ENCODE results near the gene CUL9.
A peak's percentile ranks its signal among the peaks of the same experiment; 100 is the strongest.

CUL9 gene

DNA sequence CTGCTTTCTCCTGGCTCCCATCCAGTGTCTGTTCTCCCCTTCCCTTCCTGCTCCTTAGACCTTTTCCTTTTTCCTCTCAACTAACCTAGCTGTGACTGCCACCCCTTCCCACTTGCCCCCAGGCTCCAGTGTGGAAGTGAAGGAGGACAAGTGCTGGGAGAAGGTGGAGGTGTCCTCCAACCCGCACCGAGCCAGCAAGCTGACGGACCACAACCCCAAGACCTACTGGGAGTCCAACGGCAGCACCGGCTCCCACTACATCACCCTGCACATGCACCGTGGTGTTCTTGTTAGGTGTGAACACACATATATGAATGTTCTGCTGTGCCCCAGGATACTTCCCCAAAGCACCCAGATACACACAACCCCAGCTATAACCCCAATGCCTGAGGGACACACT, 18.5 kb downstream of the CUL9 start:
- no peak for DNase-seq (ENCODE audit: low read depth)

DNA sequence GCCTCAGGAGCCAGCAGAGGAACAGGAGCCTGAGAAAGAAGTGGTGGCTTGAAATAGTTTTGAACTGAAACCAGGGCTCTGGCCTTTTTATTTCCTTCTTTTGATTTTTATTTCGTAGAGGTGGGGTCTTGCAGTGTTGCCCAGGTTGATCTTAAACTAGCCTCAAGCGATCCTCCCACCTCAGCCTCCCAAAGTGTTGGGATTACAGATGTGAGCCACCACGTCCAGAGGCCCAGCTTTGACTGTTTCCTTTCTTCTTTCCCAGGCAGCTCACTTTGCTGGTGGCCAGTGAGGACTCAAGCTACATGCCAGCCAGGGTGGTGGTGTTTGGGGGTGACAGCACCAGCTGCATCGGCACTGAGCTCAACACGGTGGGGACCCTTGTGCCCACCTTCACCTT, 20.5 kb downstream of the CUL9 start:
- no peak for DNase-seq (ENCODE audit: low read depth)

DNA sequence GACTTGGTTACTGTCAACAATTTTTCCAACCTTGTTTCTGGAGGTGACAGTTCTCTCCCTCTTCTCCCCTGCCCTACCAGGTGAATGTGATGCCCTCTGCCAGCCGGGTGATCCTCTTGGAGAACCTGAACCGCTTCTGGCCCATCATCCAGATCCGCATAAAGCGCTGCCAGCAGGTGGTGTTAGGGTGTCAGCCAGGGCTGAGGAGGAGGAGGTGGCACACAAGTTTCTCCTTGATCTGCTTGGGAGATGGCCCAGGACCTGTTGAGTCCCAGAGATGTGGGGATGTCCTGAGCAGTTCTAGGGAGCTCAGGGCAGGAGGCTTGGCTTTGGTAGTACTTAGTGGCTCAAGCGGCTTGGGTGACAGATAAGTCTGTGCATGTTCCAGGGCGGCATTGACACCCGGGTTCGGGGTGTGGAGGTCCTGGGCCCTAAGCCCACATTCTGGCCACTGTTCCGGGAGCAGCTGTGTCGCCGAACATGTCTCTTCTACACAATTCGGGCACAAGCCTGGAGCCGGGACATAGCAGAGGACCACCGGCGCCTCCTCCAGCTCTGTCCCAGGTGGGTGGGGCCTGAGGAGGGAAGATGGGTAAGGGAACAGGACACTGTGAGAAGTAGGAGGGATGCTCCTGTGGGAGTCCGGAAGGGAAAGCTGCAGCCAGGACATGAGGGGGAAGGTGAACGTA, 21.2 kb downstream of the CUL9 start:
- DNase-seq (ENCODE audit: low read depth): no peak

DNA sequence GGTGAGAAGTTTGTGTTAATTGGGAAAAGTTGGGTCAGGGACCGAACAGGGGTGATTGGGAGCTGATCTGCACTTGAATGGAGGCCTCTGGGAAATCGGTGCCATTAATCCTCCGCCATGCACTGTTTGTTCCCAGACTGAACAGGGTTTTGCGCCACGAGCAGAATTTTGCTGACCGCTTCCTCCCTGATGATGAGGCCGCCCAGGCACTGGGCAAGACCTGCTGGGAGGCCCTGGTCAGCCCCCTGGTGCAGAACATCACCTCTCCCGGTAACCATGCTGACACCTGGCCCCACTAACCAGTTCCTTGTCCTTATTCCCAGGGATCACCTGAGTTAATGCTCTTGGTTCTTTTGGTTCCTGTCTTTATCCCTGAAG, 21.7 kb downstream of the CUL9 start:
- DNase-seq (ENCODE audit: low read depth): no peak

DNA sequence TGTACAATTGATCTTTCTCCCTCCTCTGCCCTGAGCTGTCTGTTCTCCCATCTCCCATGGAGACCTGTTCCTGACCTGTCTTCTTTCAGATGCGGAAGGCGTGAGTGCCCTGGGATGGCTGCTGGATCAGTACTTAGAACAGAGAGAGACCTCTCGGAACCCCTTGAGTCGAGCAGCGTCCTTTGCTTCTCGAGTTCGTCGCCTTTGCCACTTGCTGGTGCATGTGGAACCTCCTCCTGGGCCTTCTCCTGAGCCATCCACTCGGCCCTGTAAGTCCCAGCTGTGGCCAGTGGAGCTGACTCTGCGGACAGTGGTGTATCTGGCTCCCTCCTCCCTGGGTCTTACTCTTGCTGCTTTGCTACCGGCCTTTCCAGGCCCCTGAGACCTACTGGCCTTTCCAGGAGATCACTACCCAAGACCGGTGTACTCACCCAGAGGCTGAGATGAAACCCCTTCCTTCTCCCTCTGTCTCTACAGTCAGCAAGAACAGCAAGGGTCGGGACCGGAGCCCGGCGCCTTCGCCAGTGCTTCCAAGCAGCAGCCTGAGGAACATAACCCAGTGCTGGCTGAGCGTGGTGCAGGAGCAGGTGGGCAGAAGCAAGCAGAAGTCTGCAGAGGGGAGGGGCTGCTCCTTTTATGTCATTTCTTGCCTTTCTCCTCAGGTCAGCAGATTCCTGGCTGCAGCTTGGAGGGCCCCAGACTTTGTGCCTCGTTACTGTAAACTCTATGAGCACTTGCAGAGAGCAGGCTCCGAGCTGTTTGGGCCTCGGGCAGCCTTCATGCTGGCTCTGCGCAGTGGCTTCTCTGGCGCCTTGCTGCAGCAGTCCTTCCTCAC, 22.5 kb downstream of the CUL9 start:
- no peak for DNase-seq (ENCODE audit: low read depth)

DNA sequence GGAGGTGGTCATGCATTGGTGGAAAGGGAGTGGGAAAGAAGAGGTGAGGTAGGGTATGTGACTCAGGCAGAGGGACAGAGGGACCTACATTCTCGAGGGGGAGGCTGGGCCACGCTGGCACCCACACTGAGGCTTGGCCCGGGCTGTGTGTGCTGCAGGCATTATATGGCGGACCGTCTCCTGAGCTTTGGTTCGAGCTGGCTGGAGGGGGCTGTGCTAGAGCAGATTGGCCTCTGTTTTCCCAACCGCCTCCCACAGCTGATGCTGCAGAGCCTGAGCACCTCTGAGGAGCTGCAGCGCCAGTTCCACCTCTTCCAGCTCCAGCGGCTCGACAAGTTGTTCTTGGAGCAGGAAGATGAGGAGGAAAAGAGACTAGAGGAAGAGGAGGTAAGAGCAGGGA, 23.9 kb downstream of the CUL9 start:
- DNase-seq (ENCODE audit: low read depth): no peak

DNA sequence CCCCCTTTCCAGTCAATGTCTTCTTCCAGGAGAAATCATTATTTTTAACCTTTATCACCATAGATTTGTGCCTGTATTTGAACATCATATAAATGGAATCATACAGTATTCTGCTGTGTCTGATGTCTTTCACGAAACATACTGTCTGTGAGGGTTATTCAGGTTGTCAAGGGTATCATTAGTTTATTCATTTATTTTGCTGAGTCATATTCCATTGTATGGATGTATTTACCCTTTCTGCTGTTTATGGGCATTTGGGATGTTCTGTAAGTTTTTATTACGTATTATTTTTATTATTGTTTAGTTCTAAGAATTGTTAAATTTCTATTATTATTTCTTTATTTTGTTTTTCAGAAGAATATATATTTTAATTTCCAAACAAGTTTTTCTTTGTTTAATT, 25.3 kb downstream of the CUL9 start:
- DNase-seq (ENCODE audit: low read depth): no peak

DNA sequence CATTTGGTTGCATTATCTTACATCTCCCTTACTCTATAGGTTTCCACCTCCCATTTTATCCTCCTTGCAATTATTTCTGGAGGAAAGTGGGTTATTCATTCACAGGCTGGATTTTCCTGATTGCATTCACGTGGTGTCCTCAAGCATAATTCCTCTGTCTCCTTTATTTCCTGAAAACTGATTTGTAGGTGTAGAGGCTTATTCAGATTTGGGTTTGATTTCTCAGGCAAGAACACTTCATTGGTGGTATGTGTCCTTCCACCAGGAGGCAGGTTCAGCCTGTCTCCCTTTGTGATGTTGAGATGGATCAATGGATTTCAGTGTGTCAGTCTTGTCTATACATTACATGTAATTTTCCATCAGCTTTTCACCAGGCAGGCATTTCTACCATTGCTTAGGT, 30.0 kb downstream of the CUL9 start:
- no peak for DNase-seq (ENCODE audit: low read depth)

DNA sequence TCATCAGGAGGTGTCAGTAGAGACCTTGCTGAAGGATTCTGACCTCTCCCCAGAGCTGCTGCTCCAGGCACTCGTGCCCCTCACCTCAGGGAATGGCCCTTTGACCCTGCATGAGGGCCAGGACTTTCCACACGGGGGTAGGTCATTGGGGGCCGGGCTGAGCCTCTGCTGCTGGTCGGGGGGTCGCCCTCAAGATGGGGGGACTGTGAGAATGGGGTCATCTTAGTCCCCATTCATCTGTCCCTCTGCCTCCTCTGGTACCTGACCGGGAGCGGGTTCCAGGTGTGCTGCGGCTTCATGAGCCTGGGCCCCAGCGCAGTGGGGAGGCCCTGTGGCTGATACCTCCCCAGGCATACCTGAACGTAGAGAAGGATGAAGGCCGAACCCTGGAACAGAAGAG, 31.4 kb downstream of the CUL9 start:
- no peak for DNase-seq (ENCODE audit: low read depth)

DNA sequence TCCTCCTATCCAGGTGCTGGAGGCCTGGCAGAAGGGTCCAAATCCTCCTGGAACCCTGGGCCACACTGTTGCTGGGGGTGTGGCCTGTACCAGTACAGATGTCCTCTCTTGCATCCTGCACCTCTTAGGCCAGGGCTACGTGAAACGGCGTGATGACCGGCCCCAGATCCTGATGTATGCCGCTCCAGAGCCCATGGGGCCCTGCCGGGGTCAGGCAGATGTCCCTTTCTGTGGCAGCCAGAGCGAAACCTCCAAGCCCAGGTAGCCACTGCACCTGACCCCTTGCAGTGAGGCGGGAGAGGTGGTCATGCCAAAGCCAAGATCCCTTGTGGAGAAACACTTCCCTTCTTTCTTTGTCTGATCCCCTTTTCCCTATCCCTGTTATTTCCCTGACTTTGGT, 33.1 kb downstream of the CUL9 start:
- DNase-seq (ENCODE audit: low read depth): no peak

DNA sequence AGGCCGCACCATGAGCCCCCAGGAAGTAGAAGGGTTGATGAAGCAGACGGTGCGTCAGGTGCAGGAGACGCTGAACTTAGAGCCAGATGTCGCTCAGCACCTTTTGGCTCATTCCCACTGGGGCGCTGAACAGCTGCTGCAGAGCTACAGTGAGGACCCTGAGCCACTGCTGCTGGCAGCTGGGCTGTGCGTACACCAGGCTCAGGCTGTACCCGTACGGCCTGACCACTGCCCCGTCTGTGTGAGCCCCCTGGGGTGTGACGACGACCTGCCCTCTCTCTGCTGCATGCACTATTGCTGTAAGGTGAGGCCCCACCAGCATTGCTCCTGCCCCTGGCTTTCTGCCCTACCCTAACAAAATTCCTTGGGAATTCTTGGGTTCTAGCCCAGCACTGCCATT, 34.2 kb downstream of the CUL9 start:
- DNase-seq (ENCODE audit: low read depth): no peak

DNA sequence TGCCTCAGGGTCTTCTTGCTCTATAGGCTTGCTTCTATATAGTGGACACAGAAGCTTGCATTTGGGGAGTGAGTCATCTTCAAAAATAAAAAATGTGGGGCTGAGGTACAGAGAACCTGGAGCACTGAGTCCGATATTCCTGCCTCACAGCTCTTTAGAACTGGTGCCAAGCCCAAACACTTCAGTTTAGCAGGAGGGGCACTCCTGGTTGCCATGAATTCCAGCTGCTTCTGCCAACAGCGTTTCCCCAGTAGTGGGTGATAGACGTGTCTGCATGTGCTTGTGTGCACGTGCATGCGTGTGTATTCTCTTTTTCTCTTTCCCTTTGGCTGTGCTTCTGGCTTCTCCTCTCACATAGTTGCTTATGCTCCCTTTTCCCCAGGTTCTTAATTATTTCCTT, 35.4 kb downstream of the CUL9 start:
- no peak for DNase-seq (ENCODE audit: low read depth)

DNA sequence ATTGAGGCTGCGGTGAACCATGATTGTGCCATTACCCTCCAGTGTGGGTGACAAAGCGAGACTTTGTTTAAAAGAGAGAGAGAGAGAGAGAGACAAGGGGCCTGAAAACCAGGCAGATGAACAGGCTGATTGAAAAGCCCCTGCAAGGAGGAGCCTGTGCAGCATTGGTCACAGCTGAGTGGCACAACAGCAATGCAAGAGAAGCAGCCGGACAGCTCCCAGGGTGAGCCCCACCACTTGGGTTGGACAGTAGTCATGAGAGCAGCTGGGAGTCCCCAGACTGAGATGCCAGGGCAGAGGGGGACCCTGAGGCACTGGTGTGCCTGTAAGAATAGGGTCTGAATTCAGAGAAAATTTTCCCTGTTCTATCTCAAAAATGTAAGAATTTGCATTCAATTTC, 37.1 kb downstream of the CUL9 start:
- no peak for DNase-seq (ENCODE audit: low read depth)

DNA sequence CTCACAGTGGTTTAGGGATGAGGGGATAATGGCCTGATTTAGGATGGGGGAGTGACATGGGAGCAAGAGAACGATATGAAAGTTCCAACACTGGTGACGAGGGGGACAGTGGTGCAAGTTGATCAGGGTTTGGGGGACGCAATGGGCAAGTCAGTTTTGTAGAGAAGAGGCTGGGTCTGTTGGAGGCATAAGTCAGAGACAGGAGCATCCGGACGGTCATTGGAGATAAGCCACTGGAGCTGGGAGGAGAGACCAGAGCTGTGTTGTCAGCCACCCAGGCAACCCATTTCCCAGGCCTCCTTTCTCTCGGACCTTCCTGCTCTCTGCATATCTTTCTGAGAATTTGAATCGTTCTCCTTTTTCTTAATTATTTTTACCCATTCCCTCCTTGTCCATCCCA, 37.8 kb downstream of the CUL9 start:
- no peak for DNase-seq (ENCODE audit: low read depth)

DNA sequence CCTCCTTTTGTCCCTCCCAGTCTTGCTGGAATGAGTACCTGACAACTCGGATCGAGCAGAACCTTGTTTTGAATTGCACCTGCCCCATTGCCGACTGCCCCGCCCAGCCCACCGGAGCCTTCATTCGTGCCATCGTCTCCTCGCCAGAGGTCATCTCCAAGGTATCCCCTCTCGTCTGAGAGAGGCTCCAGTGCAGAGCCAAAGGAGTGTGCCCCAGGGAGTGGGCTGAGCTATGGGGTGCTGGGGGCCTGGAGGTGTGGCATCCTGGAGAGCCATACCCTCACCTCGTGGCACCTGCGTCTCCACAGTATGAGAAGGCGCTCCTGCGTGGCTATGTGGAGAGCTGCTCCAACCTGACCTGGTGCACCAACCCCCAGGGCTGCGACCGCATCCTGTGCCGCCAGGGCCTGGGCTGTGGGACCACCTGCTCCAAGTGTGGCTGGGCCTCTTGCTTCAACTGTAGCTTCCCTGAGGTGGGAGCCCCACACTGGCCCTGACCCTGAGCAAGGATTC, 38.5 kb downstream of the CUL9 start:
- DNase-seq (ENCODE audit: low read depth): no peak

DNA sequence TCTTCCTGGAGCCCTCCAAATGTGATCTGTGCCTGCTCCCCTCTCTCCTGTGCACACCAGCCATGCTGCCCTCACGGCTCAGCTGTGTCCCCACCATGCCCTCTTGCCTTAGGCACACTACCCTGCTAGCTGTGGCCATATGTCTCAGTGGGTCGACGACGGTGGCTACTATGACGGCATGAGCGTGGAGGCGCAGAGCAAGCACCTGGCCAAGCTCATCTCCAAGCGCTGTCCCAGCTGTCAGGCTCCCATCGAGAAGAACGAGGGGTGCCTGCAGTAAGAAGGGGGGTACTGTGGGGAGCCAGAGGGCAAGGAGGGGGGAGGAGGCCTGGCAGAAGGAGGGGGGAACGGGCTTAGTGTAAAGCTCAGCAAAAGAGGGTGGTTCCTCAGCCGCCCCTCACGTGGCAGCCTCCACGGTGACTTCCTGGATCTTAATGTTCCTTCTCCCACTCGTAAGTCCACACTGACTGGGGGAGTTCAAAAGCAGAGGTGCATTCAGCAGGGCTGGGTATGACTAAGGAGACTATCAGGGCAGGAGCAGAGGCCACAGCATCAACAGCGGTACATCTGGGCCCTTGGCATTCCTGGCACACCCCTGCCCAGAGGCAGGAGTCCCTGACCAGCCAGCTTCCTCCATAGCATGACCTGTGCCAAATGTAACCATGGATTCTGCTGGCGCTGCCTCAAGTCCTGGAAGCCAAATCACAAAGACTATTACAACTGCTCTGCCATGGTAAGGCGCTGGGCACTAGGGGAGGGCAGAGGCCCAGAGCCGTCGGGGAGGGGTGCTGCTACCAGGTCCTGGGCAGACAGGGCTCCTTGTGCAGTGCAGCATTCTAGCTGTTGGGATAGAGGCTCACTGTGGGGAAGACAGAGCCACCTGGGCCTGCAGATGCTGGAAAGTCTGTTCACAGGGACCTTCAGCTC, 39.3 kb downstream of the CUL9 start:
- no peak for DNase-seq (ENCODE audit: low read depth)

DNA sequence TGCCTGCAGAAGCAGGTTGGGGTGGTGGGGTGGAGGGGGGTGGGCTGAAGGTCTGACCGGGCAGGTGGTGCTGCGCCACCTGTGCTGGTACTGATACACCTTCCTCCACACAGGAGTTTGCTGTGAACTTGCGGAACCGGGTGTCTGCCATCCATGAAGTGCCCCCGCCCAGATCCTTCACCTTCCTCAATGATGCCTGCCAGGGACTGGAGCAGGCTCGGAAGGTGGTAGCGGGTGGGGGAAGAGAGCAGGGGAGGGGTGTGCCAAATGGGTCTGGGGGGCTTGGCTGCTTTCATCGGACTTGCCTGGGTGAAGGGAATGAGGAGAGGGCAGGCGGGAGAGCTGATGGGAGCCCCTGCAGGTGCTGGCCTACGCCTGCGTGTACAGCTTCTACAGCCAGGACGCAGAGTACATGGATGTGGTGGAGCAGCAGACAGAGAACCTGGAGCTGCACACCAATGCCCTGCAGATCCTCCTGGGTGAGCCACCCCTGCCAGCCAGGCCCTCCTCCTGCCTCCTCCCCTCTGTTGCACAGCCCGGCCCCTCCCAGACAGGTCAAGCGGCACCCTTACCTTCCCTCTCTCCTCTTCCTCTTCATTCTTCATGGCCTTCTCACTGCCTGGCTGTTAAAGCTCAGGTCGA, 40.5 kb downstream of the CUL9 start:
- no peak for DNase-seq (ENCODE audit: low read depth)

DNA sequence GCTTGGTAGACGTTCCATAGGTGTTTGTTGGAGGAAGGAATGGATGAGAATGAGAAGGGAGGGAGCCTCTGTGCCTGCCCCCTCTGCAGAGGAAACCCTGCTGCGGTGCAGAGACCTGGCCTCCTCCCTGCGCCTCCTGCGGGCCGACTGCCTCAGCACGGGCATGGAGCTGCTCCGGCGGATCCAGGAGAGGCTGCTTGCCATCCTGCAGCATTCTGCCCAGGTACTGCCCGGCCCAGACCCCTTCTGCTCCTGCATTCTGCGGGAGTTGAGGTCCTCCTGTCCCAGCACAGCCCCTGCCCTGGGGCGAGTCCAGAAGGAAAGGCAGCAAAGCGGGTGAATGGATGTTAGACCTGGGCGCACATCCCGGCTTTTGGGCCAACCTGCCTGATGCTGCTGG, 41.2 kb downstream of the CUL9 start:
- DNase-seq (ENCODE audit: low read depth): no peak

DNA sequence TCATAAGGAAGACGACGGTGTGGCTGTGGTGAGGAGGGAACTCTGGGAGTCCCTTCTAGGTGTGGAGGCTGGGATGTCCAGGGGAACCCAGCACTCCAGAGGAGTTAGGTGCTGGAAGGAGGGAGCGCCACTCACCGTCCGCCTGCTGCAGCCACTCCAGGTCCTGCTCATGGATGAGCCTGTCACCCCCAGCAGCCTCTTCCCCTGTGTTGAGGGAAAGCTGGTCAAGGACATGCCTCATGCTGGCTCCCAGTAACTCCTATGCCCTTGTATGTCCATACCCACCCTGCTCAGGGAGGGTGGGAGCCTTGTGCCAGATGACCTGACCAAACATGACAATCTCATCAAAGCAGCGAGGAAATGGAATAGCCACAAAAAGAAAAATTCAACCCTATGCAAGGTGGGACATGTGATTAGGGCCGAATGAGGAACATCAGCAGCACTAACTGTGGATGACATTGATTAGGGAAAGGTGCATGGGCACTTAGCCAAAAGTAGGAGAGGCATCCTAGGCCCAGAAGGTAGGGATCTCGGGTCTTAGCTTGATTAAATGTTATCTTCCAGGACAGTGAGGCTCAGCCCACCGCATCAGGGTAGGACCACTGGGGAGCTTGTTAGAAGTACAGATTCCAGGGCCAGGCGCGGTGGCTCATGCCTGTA, 44.3 kb downstream of the CUL9 start:
- no peak for DNase-seq (ENCODE audit: low read depth)

DNA sequence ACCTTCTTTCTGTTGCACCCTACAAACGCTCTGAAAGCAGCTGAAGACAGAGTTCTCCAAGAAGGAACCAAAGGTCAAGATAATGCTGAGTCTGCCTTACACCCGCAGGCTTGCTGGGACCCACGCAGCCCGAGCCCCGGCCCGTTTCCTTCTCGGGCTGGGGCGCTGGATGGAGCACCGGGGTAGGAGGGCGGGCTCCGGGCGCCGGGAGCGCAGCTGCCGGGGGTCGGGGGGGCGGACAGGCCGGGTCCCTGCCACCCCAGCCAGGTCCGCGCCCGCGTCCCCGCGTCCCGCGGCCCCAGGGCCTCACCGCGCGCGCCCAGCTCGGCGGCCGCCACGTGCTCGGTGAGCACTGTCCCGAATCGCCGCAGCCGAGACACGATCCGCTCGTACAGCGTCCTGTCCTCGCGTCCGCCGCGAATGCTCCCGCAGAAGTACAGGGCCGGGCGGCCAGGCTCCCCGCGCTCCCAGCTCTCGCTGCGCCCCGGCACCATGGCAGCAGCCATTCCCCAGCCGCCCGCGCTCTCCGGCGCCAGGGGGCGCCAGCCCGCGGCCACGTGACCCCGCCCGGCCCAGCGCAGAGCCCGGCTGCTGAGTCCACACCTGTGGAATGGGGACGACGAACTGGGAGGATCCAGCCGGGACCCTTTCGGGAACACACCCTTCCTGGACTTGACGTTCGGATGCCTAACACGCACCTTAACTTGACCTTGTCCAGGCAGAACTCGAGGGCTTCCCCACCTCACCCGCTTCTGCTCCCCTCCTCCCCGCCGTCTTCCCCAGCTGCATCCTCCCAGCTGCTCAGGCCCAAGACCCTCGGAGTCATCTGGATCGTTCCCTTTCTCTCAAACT, 47.2 kb downstream of the CUL9 start, which contains the start of gene DNPH1:
TSS of gene DNPH1 (minus strand) at position 531 of the 852 bp plus-strand sequence. CDS start at position 506, 25 bp downstream.
- peak; percentile 66 for DNase-seq (ENCODE audit: low read depth)
